Measurements from ENCODE around the gene SSTR4.
A peak's percentile ranks its signal among the peaks of the same experiment; 100 is the strongest.

SSTR4 gene

DNA sequence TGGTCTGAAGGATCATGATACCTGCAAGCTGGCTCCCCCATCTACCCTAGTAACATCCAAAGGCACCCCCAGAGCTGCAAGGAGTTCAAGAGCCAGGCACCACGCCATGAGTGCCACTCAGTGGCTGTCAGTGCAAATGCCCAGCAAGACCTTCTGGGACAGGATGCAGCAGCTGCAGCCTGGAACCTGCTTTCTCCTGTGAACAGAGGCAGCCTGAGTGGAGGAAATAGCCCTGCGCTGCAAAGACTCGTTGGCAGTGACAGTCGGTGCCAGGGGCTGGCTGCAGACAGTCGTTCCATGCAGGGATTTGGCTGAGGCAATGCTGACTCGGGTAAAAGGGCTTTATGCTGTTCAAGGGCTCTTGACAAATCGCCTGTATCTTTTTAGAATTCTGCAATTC, 15.7 kb upstream of the SSTR4 start:
- no peak for DNase-seq

DNA sequence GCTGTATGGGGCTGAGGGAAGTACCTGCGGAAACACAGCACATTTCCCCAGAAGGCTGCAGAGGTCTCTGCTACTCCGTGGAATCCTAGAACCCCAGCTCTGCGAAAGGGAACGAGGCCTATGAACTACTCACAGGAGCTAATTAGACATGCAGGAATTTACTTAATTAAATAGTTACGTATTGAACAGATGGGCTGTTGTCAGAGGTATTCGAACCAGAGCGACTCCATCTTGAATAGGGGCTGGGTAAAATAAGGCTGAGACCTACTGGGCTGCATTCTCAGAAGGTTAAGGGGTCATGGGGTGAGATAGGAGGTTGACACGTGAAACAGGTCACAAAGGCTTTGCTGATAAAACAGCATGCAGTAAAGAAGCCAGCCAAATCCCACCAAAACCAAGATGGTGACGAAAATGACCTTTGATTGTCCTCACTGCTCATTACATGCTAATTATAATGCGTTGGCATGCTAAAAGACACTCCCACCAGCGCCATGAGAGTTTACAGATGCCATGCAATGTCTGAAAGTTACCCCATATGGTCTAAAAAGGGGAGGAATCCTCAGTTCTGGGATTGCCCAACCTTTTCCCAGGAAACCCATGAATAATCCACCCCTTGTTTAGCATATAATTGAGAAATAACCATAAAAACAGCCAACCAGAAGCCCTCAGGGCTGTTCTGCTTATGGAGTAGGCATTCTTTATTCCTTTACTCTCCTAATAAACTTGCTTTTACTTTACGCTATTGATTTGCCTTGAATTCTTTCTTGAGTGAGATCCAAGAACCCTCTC, 14.7 kb upstream of the SSTR4 start:
- DNase-seq, result no peak

DNA sequence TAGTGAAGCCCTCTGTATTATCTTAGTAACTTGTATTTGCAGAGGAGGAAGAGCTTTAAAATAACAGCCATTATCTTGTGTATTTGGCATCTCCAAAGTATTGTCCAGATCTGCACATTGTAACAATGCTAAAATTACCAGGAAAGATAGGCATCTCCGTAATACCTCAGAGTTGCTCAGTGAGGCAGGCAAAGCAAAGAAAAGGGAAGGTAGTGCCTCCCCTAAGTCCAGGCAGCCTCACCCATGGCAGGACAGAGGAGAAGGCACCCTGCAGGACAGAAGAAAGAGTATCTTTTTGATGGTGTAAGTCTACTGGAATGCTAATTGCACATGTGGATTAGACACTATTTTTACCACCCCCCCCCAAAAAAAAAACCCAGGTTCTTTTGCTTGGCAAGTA, 13.6 kb upstream of the SSTR4 start:
- DNase-seq, result peak; percentile 30 to 45

DNA sequence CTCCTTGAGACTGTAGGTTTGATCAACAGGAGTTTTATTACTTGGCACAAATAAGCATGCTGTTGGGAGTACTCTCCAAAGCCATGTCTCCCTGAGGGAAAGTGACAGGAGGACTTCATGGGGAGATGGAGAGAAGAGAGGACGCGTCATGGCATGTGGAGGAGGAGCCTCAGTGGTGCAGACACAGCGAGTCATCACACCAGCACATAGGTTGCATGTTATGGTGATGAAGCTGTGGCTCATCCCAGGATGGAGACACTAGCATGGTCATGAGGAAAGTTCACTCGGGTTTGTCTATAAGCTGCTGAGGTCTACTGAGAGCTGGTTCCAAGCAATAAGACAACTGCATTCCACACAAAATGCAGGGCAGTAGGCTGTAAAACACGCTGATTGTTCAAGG, 13.2 kb upstream of the SSTR4 start:
- DNase-seq, result no peak

DNA sequence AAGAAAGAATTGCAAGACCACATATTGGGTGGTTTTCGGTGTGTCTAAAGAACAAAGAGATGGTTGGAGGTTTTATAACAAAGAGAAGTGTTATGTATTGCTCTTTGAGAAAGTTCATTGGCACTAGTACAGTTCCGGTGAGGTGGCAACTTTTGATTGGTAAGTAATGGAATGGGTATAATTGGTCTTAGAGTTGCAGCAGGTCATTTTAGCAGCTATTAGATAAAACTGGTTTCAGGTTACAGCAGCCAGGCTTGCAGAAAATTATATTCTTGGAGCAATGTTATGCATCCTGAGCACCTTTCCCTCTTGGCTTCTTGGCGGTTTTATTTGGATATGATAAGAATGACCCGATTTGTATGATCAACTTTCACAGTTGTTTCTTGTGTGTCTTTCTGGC, 12.3 kb upstream of the SSTR4 start:
- DNase-seq, result no peak

DNA sequence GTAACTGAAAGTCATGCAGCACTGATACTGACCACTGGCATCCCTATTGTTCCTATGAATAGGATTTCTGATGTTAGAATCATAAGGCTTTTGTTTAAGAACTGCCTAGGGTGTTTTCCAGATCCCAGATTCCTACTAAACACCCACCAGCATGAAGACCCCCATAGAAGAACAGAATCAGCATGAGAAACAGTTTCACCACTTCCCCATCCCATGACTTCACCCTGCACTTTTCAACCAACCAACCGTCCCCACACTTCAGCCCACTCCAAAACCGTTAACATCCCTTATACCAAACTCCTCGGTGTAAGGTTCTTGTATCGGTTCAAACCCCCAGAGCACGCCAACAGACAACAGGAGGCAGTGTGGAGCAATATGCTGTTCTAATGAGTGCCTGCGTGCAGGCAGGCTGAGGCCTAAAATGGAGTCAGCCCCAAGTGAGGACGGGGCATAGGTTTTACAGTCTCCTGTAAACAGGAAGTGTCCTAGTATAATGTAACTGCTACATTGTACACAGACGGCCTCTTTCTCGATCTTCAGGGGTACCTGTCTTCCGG, 11.4 kb upstream of the SSTR4 start:
- DNase-seq, result no peak

DNA sequence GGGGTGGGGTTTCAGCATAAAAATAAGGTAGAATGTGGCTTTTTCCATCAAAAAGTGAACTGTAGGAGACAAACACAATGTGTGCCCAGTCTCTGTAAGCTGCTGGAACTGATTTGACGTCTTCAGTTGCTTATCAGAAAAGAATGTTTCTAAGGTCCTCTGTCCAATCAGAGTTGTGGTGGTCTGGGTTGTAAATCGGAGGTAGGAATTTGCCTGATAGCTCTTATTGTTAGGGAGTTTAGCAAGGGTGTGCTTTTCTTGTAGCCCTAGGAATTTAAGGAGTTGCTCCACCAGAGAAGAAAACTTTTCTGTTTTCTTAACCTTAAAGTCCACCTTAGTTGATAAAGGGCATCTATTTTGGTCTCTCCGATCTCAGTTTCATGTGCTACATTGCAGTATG, 10.4 kb upstream of the SSTR4 start:
- DNase-seq, result no peak

DNA sequence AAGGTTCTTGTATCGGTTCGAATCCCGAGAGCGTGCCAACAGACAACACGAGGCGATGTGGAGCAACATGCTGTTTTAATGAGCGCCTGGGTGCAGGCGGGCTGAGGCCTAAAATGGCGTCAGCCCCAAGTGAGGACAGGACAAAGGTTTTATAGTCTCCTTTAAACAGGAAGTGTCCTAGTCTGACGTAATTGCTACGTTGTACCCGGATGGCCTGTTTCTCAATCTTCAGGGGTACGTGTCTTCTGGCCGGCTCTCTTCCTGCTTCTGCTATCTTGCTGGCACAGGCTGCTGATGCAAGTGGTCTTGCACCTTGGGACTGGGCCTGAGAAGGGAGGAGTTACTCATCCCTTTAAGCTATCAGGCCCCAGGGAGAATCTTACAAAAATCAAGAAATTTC, 9.6 kb upstream of the SSTR4 start:
- DNase-seq, result peak; percentile 91 to 93

DNA sequence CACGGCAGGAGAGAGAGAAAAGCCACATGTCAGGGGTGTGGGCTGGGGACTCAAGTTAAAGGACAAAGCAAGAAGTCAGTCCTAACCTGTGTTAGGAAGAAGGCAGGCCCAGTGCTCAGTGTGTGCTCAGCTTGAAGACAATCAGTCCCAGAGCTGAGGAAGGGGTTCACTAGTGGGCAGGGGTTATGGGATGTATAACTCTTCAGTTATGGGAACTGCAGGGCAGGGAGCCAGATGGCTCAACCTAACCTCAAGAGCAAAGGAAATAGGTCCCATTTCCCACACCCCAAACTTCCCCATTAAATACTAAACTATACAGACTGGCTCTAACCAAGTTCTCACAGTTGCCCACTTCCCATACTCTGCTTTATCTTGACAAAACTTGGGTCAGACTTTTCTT, 7.4 kb upstream of the SSTR4 start:
- peak; percentile 44 to 51 for DNase-seq

DNA sequence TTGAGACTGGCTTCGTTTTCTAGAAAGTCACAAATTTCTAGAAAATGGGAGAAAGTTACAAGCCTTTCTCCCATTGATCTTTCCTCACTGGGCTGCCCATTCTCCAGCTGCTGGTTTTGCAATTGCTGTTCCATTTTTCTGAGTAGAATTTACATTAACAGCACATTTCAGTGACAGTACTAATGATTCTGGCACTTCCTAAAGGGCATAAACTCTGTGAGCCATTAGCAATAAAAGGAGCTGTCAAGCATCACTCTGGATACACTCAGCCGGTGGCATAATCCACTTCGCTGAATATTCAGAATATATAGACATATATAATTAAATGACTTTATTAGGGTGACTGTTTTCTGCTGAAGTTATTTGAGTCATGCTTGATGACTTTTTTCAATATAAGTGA, 6.7 kb upstream of the SSTR4 start:
- DNase-seq, result no peak

DNA sequence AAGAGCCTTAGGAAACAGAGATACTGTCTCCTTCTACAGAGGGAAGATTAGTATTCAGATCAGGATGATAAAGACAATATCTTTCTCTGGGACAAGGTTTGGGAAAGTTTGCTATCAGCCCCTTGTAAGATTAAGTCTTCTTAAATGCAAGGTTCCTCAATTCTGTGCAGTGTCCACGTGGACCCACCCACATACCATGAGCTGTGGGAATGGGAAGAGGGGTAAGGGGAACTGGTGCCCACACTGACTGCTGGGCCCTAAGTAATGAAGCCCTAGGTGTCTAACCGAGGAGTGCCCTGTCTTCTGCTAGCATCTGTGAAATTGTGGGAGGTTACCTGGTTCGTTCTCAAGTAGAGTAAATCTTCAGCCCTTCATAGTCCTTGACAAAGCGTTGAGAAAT, 5.8 kb upstream of the SSTR4 start:
- DNase-seq, result no peak

DNA sequence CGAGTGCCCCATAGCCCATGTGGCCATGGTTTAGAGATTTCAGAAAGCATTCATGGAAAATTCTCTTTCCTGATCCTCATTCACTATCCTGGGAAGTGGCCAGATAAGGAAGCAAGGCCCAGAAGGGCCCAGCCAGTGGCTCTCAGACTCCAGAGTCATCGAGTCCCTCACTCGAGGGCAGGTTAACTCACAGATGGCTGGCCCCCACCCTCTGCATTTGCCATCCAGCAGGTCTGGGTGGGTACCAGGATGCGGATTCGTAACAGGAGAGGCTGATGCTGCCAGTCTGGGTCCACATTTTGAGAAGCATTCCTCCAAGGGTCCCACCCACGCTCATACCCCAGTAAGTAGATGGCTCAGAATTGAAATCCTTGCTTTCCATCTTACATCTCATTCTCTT, 3.8 kb upstream of the SSTR4 start:
- no peak for DNase-seq

DNA sequence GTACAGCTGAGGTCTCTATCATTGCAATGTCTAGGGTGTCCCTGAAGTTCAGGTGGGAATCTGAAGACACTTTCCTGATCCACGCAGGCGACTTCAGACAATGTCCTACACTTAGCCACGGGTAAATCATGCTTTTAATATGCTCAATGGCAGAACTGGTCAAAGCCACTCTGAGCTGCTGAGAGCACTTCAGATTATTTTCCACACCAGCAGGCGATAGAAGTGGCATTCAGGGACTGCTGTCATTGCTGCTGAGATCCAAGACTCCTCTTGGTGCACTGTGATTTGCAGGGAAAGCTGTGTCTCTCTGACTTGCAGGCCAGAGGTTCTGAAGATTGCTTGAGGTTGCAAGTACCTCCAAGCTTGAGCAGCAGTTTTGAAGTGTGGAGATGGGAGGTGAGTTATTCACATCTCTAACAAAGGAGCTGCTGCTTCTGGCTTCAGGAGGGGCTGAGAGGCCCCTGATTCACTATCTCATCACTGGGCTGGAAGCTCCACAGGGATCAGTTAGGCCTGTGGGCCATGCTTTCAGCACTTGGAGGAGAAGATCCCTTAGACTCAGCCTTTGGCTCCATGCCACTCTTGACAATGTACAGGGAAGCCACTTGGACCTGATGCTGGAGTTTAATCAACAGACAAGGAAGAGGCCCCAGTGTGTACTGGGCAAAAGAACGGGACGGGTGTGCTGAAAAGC, 2.9 kb upstream of the SSTR4 start:
- no peak for DNase-seq

DNA sequence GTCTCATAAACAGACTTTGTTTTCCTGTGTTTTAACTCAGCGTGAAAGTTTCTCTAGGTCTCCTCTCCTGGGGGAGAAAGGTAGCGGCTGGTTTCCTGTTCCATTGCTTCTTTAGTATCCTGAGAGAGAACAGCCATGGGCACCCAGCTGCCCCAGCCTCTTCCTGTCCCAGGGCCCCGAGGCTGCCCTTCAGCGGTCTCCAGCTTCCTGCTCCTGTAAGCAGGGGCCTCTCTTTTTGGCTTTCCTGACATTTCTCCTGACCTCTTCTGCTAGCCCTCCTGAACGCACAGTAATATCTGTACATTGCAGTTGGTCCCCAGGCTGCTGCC, 2.4 kb upstream of the SSTR4 start:
- no peak for DNase-seq

DNA sequence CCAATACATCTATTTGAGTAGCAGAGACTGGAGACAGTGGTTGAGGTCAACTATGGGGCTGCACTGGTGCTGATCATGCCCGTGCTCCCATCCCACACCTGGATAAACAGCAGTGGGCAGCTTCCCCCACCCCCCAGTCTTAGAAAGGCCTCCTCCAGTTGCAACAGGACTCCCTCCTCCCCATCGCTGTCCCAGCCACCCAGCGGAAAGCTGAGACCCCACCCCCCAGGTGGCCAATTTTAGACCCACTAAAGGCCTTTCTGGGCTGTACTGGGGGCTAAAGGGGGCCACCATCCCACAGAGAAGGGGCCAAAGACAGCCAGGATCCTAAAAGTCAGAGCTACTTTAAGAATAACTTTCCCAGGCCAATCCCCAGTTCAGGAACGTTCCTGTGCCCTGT, 1.2 kb upstream of the SSTR4 start:
- DNase-seq, result no peak

DNA sequence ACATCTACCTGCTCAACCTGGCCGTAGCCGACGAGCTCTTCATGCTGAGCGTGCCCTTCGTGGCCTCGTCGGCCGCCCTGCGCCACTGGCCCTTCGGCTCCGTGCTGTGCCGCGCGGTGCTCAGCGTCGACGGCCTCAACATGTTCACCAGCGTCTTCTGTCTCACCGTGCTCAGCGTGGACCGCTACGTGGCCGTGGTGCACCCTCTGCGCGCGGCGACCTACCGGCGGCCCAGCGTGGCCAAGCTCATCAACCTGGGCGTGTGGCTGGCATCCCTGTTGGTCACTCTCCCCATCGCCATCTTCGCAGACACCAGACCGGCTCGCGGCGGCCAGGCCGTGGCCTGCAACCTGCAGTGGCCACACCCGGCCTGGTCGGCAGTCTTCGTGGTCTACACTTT, 619 bp downstream of the SSTR4 start:
- no peak for DNase-seq

DNA sequence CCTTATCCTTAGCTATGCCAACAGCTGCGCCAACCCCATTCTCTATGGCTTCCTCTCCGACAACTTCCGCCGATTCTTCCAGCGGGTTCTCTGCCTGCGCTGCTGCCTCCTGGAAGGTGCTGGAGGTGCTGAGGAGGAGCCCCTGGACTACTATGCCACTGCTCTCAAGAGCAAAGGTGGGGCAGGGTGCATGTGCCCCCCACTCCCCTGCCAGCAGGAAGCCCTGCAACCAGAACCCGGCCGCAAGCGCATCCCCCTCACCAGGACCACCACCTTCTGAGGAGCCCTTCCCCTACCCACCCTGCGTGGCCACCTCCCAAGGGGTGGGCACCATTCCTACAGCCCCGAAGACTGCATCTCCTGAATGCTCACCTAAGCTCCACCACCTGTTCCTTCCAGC, 1.3 kb downstream of the SSTR4 start:
- DNase-seq, result no peak

DNA sequence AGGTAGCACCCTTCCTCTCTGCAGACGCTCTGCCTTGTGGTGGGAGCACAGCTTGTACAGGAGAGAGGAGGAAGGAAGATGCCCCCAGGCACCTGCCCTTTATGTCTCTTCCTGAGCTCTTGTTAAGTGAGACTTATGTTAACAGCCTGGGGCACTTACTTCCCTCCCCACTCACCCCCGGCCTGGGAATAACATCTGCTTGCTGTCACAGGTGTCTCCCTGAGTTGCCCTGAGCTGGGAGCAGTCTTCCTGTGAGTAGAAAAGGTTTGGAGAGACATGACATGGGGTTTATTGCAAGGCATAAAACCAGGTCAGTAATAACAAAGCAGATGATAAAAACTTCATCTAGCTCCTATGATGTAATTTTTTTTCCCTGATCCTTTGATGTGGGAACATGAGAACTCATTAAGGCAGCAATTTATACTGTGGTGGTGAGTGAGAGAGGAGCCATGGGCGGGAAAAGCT, 1.9 kb downstream of the SSTR4 start:
- no peak for DNase-seq

DNA sequence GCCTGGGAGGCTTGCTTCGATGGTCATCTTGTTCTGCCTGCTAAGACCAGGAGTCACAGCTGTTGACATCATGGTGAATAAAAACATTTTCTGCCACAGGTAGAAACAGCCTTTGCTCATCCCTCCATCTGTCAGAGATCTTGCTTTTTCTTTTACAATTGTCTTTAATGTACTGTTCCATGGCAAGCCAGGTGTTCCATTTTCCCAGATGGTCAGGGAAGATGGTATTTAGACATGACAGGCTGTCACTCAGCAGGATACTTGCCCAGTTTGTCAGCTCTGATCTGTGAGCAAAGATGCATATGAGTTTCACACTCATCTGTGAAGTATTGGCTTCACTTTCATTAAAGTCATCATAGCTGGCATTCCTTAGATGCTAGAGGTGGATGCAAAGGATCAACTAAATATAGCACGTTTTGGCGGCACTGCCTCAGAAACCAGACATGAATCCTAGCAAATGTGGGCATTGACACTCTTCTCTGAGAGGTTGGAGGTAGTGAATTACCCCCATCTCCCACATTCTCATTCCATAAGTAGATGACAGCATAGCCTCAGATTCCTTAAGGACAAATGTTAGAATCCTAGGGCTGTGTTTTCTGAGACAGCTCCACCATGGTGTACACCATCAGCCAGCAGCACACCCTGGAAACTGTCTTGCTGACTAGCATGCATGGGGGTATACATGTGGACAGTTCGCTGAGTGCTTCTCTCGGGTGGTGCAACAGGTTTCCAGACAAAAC, 4.2 kb downstream of the SSTR4 start:
- no peak for DNase-seq

DNA sequence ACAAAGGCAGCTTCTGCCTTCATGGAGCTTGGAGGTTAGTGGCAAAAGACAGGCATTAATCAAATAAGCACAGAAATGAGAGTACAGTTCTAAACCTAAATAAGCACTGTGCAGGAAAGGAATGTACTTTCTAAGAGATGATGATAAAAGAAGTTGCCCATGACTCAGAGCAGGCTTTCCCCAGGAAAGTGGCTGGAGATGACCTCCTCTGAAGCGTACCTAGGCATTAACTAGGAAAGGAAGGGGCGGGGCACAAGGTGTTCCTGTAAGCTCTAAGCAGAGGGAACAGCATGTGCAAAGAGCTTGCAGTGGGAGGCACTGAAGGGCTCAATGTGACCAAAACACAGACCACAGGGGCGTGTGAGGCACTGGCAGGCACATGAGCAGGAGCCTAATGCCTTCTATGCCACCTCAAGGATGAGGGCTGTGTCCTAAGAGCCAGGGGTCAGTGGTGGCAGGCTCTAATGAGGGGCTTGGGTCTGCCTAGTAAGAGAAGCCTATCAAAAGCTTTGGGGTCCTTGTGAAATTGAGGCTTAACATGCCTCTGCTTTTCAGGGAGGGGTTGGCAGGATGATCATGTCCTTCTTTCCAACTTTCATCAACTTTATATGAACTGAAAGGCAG, 4.9 kb downstream of the SSTR4 start:
- no peak for DNase-seq

DNA sequence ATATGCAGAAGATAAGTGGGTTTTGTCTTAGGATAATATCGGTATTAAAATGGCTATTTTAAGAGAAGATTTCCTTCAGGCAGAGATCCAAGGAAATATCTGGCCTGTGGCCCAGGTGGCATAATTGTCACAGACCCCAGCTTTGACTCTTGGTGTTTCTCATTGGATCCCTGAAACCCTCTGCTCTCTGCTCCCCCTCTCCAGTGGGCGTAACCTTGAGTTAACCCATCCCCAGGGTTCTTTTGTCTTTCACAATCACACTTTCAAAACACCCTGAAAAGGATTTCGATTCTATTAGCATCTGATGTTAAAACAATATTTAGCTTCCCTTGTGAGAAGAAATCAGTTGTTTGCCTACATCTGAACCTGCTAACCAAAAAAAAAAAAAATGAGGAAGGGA, 7.2 kb downstream of the SSTR4 start:
- DNase-seq, result peak in 1 of 2 experiments; percentile 13

DNA sequence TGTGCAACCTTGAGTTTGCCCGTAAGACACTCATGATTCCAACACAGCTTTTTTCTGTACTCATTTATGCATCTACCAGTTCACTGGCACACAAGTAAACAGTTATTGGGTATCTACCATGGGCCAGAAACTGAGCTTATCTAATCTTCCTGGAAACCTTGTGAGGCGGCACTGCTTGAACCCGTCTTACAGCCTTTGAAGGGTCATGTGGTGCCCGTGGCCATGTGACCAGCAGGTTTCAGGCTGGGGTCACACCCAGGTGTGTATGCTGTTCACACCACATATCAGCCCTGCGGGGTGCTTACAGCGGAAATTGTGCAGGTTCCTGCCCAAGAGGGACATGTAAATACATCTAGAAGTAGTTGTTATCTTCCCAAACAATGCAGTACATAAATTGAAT, 8.3 kb downstream of the SSTR4 start:
- no peak for DNase-seq

DNA sequence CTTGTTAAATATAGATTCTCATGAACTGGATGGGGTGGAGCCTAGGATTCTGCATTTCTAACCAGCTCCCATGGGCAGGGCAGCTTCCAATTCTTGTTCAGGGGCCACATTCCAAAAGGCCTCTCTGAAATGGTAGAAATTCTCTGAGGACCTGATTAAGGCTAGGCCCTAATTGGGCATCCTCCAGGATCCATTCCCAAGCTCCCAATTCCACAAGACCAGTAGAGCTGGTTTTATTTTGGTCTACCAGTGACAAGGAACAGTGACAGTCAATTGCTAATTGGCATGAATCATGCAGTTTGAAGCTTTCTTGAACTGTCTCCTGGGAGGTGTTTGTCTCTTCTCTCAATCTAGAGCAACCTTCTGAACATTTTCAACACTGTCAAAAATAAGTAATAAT, 11.3 kb downstream of the SSTR4 start:
- peak in 1 of 2 experiments; percentile 4 for DNase-seq

Measured in AML-193 (cell line).